Activated T-helper 2 cell treated with anti-CD3 and anti-CD28 coated beads, Interferon-gamma antibody, Interleukin-2, Interleukin-4, amounts not matched to agents 10 μg/mL and 5 μg/mL and 100 μg/mL, durations not matched to agents 14 hours and 24 hours and 36 hours (primary cell): Measurements from ENCODE around the gene NCL. TPM values are rescaled to one million over a fixed set of nuclear protein-coding genes. Genes with fewer than 3 reads are reported as not detected.
A peak's percentile ranks its signal among the peaks of the same experiment; 100 is the strongest.

Experiments
- DNase-seq: peaks from one replicate; pipeline ENCODE4 v3.0.0; 2021; ENCODE audit warnings: low spot score
- H3K27ac Mint-ChIP-seq: one replicate; pipeline ENCODE4 v1.8.0; 2021; ENCODE audit warnings: mixed read lengths
- H3K27me3 Mint-ChIP-seq: one replicate; pipeline ENCODE4 v1.8.0; 2021; ENCODE audit warnings: low read depth, mixed read lengths
- H3K36me3 Mint-ChIP-seq: one replicate; pipeline ENCODE4 v1.8.0; 2021; ENCODE audit warnings: low read depth, mixed read lengths
- H3K4me1 Mint-ChIP-seq: one replicate; pipeline ENCODE4 v1.8.0; 2021; ENCODE audit warnings: low read depth, mixed read lengths
- H3K4me3 Mint-ChIP-seq: one replicate; pipeline ENCODE4 v1.8.0; 2021; ENCODE audit warnings: low read depth, mild to moderate bottlenecking, moderate library complexity, mixed read lengths
- H3K9me3 Mint-ChIP-seq: one replicate; pipeline ENCODE4 v1.8.0; 2021; ENCODE audit warnings: mixed read lengths
- intact Hi-C: fragments of 100-400 bp; cut with micrococcal nuclease; formaldehyde crosslinking; loops from one replicate; pipeline ENCODE4 v1.15.1; 2023
- total RNA-seq: library from RNA; stranded (reverse); gene quantifications from 2 replicates; pipeline ENCODE4 v1.2.3, GENCODE V29; 2022

Gene NCL, protein sequence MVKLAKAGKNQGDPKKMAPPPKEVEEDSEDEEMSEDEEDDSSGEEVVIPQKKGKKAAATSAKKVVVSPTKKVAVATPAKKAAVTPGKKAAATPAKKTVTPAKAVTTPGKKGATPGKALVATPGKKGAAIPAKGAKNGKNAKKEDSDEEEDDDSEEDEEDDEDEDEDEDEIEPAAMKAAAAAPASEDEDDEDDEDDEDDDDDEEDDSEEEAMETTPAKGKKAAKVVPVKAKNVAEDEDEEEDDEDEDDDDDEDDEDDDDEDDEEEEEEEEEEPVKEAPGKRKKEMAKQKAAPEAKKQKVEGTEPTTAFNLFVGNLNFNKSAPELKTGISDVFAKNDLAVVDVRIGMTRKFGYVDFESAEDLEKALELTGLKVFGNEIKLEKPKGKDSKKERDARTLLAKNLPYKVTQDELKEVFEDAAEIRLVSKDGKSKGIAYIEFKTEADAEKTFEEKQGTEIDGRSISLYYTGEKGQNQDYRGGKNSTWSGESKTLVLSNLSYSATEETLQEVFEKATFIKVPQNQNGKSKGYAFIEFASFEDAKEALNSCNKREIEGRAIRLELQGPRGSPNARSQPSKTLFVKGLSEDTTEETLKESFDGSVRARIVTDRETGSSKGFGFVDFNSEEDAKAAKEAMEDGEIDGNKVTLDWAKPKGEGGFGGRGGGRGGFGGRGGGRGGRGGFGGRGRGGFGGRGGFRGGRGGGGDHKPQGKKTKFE
- total RNA-seq: 1,292 and 1,329 TPM in 2 replicates

GRCh38 chr2:231463698-231464575, at the start of gene NCL:
TSS of gene NCL (minus strand) at chr2:231464484. CDS start at chr2:231464353, 131 bp downstream.
- DNase-seq: peak; percentile 83
- peaks cover 31% of the 10 kb centered on the region for H3K4me1 Mint-ChIP-seq
- H3K9me3 Mint-ChIP-seq: no peaks in the 10 kb centered on the region
- peak within 1 kb of the TSS; percentile 98 for H3K27ac Mint-ChIP-seq
- intact Hi-C loops: loop anchor here (1.0 to 5.0 kb wide), 4 partner anchors 50 to 318 kb away; partner anchors contain the start of genes PDE6D and PTMA
- H3K36me3 Mint-ChIP-seq: peaks cover 46% of the 10 kb centered on the region
- H3K27me3 Mint-ChIP-seq: no peaks in the 10 kb centered on the region
- H3K4me3 Mint-ChIP-seq: peak within 1 kb of the TSS; percentile 94

DNA sequence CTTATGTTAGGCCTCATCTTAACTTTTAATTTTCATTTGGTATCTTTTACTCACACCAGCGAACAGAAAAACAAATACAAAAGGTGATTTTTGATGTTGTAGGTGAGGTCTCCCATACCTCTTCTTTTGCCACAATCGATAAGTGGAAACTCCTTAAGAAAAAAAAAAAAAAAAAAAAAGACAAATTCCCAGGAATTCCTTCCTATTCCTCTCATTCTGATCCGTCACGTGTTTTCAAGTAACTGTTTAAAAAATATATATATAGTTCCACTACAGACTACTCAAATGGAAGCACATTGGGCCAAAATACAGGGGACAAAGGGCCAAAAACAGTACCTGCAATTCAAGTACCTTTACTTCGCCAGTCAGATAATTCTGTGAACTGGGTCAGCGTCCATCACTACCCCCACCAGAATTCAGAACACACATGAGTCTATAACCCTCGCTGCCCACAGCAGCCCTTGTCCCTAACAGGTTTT, 49.5 kb upstream of the NCL start:
- Mint-ChIP-seq H3K4me3 (peak overlapping the region; percentile 95), H3K27ac (peak overlapping the region; percentile 98), H3K36me3 (peaks cover 7% of the 10 kb centered on the region), H3K4me1 (peaks cover 14% of the 10 kb centered on the region), H3K27me3 (no peaks in the 10 kb centered on the region), H3K9me3 (no peaks in the 10 kb centered on the region)
- intact Hi-C loops: loop anchor here (1.0 to 2.0 kb wide), 6 partner anchors 17 to 268 kb away; partner anchors contain the start of genes NCL, NMUR1 and PDE6D
- DNase-seq: no peak

GRCh38 chr2:231512222-231512621, 47.9 kb upstream of the NCL start:
- peaks cover 7% of the 10 kb centered on the region for H3K36me3 Mint-ChIP-seq
- no peaks in the 10 kb centered on the region for H3K27me3 Mint-ChIP-seq
- no peak for DNase-seq
- peaks cover 12% of the 10 kb centered on the region for H3K4me1 Mint-ChIP-seq
- no peaks in the 10 kb centered on the region for H3K9me3 Mint-ChIP-seq
- intact Hi-C loops: no loop called here
- no peak overlapping the region for H3K4me3 Mint-ChIP-seq
- no peak overlapping the region for H3K27ac Mint-ChIP-seq

DNA sequence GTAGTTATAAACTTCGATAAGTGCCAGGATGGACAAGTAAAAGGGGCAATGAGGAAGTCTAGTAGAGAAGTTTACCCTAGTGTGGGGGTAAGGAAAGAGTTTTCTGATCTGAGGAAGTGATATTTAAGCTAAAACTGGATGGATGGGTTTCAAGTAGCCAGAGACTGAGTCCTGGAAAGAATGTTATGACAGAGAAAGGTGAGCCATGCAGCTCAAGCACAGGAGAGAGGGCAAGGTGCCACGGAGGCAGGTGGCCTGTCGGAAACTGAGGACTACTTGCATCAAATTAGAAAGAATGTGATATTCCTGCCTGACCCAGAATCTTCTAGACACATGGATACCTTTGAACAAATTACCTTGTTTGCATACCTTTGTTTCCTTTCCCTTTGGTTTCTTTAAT, 39.5 kb upstream of the NCL start:
- H3K27me3 Mint-ChIP-seq: no peaks in the 10 kb centered on the region
- H3K9me3 Mint-ChIP-seq: no peaks in the 10 kb centered on the region
- no peaks in the 10 kb centered on the region for H3K36me3 Mint-ChIP-seq
- intact Hi-C loops: no loop called here
- no peak overlapping the region for H3K27ac Mint-ChIP-seq
- H3K4me1 Mint-ChIP-seq: no peaks in the 10 kb centered on the region
- H3K4me3 Mint-ChIP-seq: no peak overlapping the region
- DNase-seq: no peak

DNA sequence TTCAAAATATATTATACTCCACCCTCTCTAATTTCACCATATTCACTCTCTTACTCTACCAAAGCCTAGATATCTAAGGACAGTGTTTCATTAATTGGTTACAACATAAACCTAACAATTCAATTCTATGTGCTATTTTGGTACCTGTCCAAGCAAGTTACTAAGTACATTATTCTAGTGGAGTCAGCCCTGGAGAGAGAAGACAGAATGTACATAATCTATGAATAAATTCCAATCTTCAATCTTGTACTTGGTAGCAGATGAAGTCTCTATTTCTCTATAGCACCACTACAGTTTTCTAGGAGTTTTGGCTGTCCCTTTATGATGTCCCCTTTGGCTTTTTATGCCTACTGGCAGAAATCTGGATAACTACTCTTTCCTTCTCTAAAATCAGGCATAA, 38.3 kb upstream of the NCL start:
- Mint-ChIP-seq H3K4me3 (no peak overlapping the region), H3K4me1 (no peaks in the 10 kb centered on the region), H3K27me3 (no peaks in the 10 kb centered on the region), H3K27ac (no peak overlapping the region), H3K36me3 (no peaks in the 10 kb centered on the region), H3K9me3 (no peaks in the 10 kb centered on the region)
- intact Hi-C loops: no loop called here
- no peak for DNase-seq

- Mint-ChIP-seq H3K4me1 (peaks cover 9% of the 10 kb centered on the region), H3K4me3 (no peak overlapping the region), H3K27ac (no peak overlapping the region), H3K36me3 (no peaks in the 10 kb centered on the region), H3K27me3 (peaks cover 6% of the 10 kb centered on the region), H3K9me3 (no peaks in the 10 kb centered on the region)
- DNase-seq: no peak
- intact Hi-C loops: no loop called here
Observed at GRCh38 chr2:231497651-231498050, 33.4 kb upstream of the NCL start.

- intact Hi-C loops: no loop called here
- Mint-ChIP-seq H3K4me1 (peaks cover 9% of the 10 kb centered on the region), H3K27ac (no peak overlapping the region), H3K9me3 (no peaks in the 10 kb centered on the region), H3K36me3 (no peaks in the 10 kb centered on the region), H3K27me3 (peaks cover 6% of the 10 kb centered on the region), H3K4me3 (no peak overlapping the region)
- DNase-seq: no peak
Observed at GRCh38 chr2:231494669-231495068, 30.4 kb upstream of the NCL start.

DNA sequence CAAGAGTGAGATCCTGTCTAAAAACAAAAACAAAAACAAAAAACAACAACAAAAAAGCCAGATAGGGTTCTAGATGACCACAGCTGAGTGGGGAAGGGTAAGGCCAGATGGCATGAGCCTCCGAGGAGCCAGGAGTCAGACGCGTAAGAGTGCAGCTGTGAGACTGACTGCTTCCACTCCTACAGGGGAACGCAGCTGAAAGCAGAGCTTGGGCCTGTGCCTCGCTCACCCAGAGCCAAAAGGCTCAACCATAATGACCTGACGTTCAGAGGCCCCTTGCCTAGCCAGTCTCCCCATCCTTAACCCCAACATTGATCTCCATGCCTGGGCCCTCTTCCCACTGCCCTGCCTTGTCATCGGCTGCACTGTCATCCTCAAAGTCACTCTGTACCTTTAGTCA, 26.5 kb upstream of the NCL start:
- no peaks in the 10 kb centered on the region for H3K36me3 Mint-ChIP-seq
- intact Hi-C loops: no loop called here
- no peaks in the 10 kb centered on the region for H3K9me3 Mint-ChIP-seq
- no peak overlapping the region for H3K4me3 Mint-ChIP-seq
- peaks cover 6% of the 10 kb centered on the region for H3K27me3 Mint-ChIP-seq
- peaks cover 13% of the 10 kb centered on the region for H3K4me1 Mint-ChIP-seq
- no peak for DNase-seq
- H3K27ac Mint-ChIP-seq: no peak overlapping the region

- H3K9me3 Mint-ChIP-seq: no peaks in the 10 kb centered on the region
- H3K27ac Mint-ChIP-seq: no peak overlapping the region
- intact Hi-C loops: no loop called here
- no peak overlapping the region for H3K4me3 Mint-ChIP-seq
- no peaks in the 10 kb centered on the region for H3K36me3 Mint-ChIP-seq
- DNase-seq: no peak
- peaks cover 11% of the 10 kb centered on the region for H3K4me1 Mint-ChIP-seq
- H3K27me3 Mint-ChIP-seq: peaks cover 4% of the 10 kb centered on the region
Observed at GRCh38 chr2:231489990-231490389, 25.7 kb upstream of the NCL start.

GRCh38 chr2:231488331-231488730, 24.0 kb upstream of the NCL start:
- Mint-ChIP-seq H3K36me3 (no peaks in the 10 kb centered on the region), H3K4me3 (no peak overlapping the region), H3K27me3 (no peaks in the 10 kb centered on the region), H3K9me3 (no peaks in the 10 kb centered on the region), H3K4me1 (peaks cover 4% of the 10 kb centered on the region), H3K27ac (no peak overlapping the region)
- intact Hi-C loops: no loop called here
- no peak for DNase-seq

- intact Hi-C loops: no loop called here
- no peak overlapping the region for H3K4me3 Mint-ChIP-seq
Observed at GRCh38 chr2:231486851-231487596, 22.7 kb upstream of the NCL start.

More at GRCh38 chr2:231486851-231487596, 22.7 kb upstream of the NCL start:
- no peaks in the 10 kb centered on the region for H3K9me3 Mint-ChIP-seq
- no peaks in the 10 kb centered on the region for H3K36me3 Mint-ChIP-seq
- H3K27ac Mint-ChIP-seq: no peak overlapping the region
- no peaks in the 10 kb centered on the region for H3K27me3 Mint-ChIP-seq
- no peak for DNase-seq
- H3K4me1 Mint-ChIP-seq: peaks cover 6% of the 10 kb centered on the region
